Right cardiac atrium (tissue), 5 donors: Measurements from ENCODE around the gene PSG6. TPM values are rescaled to one million over a fixed set of nuclear protein-coding genes. Genes with fewer than 3 reads are reported as not detected.
"Not testable (repeated sequence)": the region's sequence is repeated elsewhere in the genome, so short reads cannot be mapped to it uniquely, and the experiment has no call there.

Experiments used
- ATAC-seq, 2 donors: fragments of 200-7000 bp; cut with Tn5 transposase; one replicate each; pipeline versions ENCODE4 v1.8.0 to v1.9.1; 2020; ENCODE audit warnings: moderate library complexity in 2 of 2, mild to moderate bottlenecking in 1 of 2
- DNase-seq, 3 donors: peaks; one replicate each; pipeline ENCODE4 v3.0.0-alpha.2; 2020
- H3K27ac ChIP-seq: one replicate; pipeline ENCODE4 v1.5.1; 2013; ENCODE audit warnings: mild to moderate bottlenecking, low read length, control low read depth, moderate library complexity
- H3K27me3 ChIP-seq: one replicate; pipeline ENCODE4 v1.6.1; 2013; ENCODE audit not compliant: control insufficient read depth, insufficient read depth
- H3K4me1 ChIP-seq: one replicate; pipeline ENCODE4 v1.6.1; 2013; ENCODE audit warnings: low read length; ENCODE audit not compliant: control insufficient read depth, insufficient read depth
- H3K4me3 ChIP-seq: one replicate; pipeline ENCODE4 v1.5.1; 2013; ENCODE audit warnings: low read length, control low read depth
- H3K9me3 ChIP-seq: one replicate; pipeline ENCODE4 v1.6.1; 2013; ENCODE audit warnings: low read length; ENCODE audit not compliant: control insufficient read depth
- WGBS: extraction: QIAGEN DNeasy Blood & Tissue Kit; methylation state at CpG from one replicate; pipeline ENCODE4 v1.1.7; 2013; 5-methylcytosine and 5-hydroxymethylcytosine counted together
- intact Hi-C, 4 donors: fragments of 100-400 bp; cut with DNase I; formaldehyde crosslinking; loops; one replicate each; pipeline versions ENCODE4 v1.11.0 to v1.14.0; 2022 to 2023
- polyA plus RNA-seq: library from polyadenylated mRNA; stranded (reverse); fragments of 200-250 nt; gene quantifications from one replicate; pipeline ENCODE4 v1.2.3, GENCODE V29; 2013
- total RNA-seq, 4 donors: library from RNA; stranded (reverse); fragmentation: NEBNext Ultra II Directional; extraction: Animal tissue kit (Norgen Biotek cat#: 25700); gene quantifications; one replicate each; pipeline ENCODE4 v1.2.1, GENCODE V29; 2021
- donor health status: healthy with polysubstance abuse.
- donor health status: DM: no; HTN: yes; CAD: no.
- donor health status: DM: no; HTN: no; CAD: no.
- donor health status: DM: no; HTN: yes; CAD: no; lungs with severe emphysema.
- donor health status: DM: yes; HTN: yes; CAD: no.

The PSG6 gene
- total and polyA plus RNA-seq, 5 donors: not detected

GRCh38 chr19:42880621-42881020 is 37.1 kb downstream of the PSG6 start:
- ATAC-seq, DNase-seq, H3K4me3 ChIP-seq, H3K27ac ChIP-seq, H3K9me3 ChIP-seq, H3K27me3 ChIP-seq, H3K4me1 ChIP-seq, intact Hi-C loops: not testable (repeated sequence)
- WGBS: 90% methylated on average over 9 of the region's 9 CpGs

GRCh38 chr19:42879613-42880012 is 38.1 kb downstream of the PSG6 start, which contains the start of gene PSG1:
Gene PSG1, minus strand, starts transcription at chr19:42879713. Its CDS starts 132 bp downstream, at chr19:42879581.
- 22% methylated on average over 2 of the region's 2 CpGs for WGBS
- intact Hi-C loops: no loop called here

GRCh38 chr19:42876596-42876995 is 41.1 kb downstream of the PSG6 start:
- H3K4me1 ChIP-seq, H3K27ac ChIP-seq, intact Hi-C loops, ATAC-seq, H3K9me3 ChIP-seq, H3K4me3 ChIP-seq, DNase-seq, H3K27me3 ChIP-seq: not testable (repeated sequence)

More at GRCh38 chr19:42879613-42880012, 38.1 kb downstream of the PSG6 start, which contains the start of gene PSG1:
- no peaks in the 10 kb centered on the region for H3K9me3 ChIP-seq
- no peaks in the 10 kb centered on the region for H3K4me1 ChIP-seq
- ATAC-seq (no peak), DNase-seq (no peak)
- H3K27ac ChIP-seq: no peak within 1 kb of the TSS
- no peak within 1 kb of the TSS for H3K4me3 ChIP-seq
- H3K27me3 ChIP-seq: no peaks in the 10 kb centered on the region

- DNase-seq, H3K27me3 ChIP-seq, H3K4me1 ChIP-seq, H3K9me3 ChIP-seq, intact Hi-C loops, H3K27ac ChIP-seq, H3K4me3 ChIP-seq, ATAC-seq: not testable (repeated sequence)
- 46% methylated on average over 1 of the region's 1 CpG for WGBS
These were observed 41.8 kb downstream of the PSG6 start for GRCh38 chr19:42875881-42876280.

- 74% methylated on average over 4 of the region's 4 CpGs for WGBS
- H3K4me3 ChIP-seq, H3K4me1 ChIP-seq, intact Hi-C loops, H3K27me3 ChIP-seq, ATAC-seq, H3K27ac ChIP-seq, DNase-seq, H3K9me3 ChIP-seq: not testable (repeated sequence)
These were observed 42.5 kb downstream of the PSG6 start for GRCh38 chr19:42874901-42875813.

GRCh38 chr19:42874136-42874535 is 43.6 kb downstream of the PSG6 start:
- not testable (repeated sequence) for ATAC-seq
- 75% methylated on average over 3 of the region's 3 CpGs for WGBS

GRCh38 chr19:42872608-42873007 is 45.1 kb downstream of the PSG6 start:
- ATAC-seq: no peak
- DNase-seq: no peak
- Histone ChIP-seq H3K27ac (no peak overlapping the region), H3K4me1 (no peaks in the 10 kb centered on the region), H3K4me3 (no peak overlapping the region), H3K9me3 (no peaks in the 10 kb centered on the region), H3K27me3 (no peaks in the 10 kb centered on the region)
- intact Hi-C loops: no loop called here
- WGBS: 62% methylated on average over 3 of the region's 3 CpGs

More at GRCh38 chr19:42874136-42874535, 43.6 kb downstream of the PSG6 start:
- DNase-seq, H3K27me3 ChIP-seq, H3K4me1 ChIP-seq, H3K9me3 ChIP-seq, intact Hi-C loops, H3K27ac ChIP-seq, H3K4me3 ChIP-seq: not testable (repeated sequence)

GRCh38 chr19:42857544-42857867 is 60.2 kb downstream of the PSG6 start:
- H3K9me3 ChIP-seq: no peaks in the 10 kb centered on the region
- no peak for ATAC-seq

GRCh38 chr19:42856866-42857543 is 60.7 kb downstream of the PSG6 start:
- H3K9me3 ChIP-seq, H3K4me3 ChIP-seq, DNase-seq, ATAC-seq, H3K27me3 ChIP-seq, H3K27ac ChIP-seq, H3K4me1 ChIP-seq, intact Hi-C loops: not testable (repeated sequence)
- 82% methylated on average over 19 of the region's 19 CpGs for WGBS

More at GRCh38 chr19:42857544-42857867, 60.2 kb downstream of the PSG6 start:
- 69% methylated on average over 5 of the region's 5 CpGs for WGBS
- no peaks in the 10 kb centered on the region for H3K27me3 ChIP-seq
- no peak overlapping the region for H3K27ac ChIP-seq
- H3K4me1 ChIP-seq: no peaks in the 10 kb centered on the region
- intact Hi-C loops: no loop called here
- DNase-seq: no peak
- H3K4me3 ChIP-seq: no peak overlapping the region

GRCh38 chr19:42854745-42855144 is 62.9 kb downstream of the PSG6 start:
- intact Hi-C loops, H3K27ac ChIP-seq, H3K27me3 ChIP-seq, ATAC-seq, H3K4me3 ChIP-seq, H3K9me3 ChIP-seq, DNase-seq, H3K4me1 ChIP-seq: not testable (repeated sequence)
- WGBS: 86% methylated on average over 1 of the region's 3 CpGs

- WGBS: 86% methylated on average over 1 of the region's 1 CpG
- intact Hi-C loops, H3K27ac ChIP-seq: not testable (repeated sequence)
These were observed 64.5 kb downstream of the PSG6 start for GRCh38 chr19:42853231-42853630.

More at GRCh38 chr19:42853231-42853630, 64.5 kb downstream of the PSG6 start:
- H3K4me3 ChIP-seq, H3K4me1 ChIP-seq, H3K9me3 ChIP-seq, DNase-seq, ATAC-seq, H3K27me3 ChIP-seq: not testable (repeated sequence)
